ENCODE measurements around the gene CCDC51. TPM values are rescaled to one million over a fixed set of nuclear protein-coding genes. Genes with fewer than 3 reads are reported as not detected.
"Not testable (repeated sequence)": the region's sequence is repeated elsewhere in the genome, so short reads cannot be mapped to it uniquely, and the experiment has no call there.

The CCDC51 gene
- polyA plus RNA-seq (27.9 to 28.8 TPM (median 28.4 TPM) in 3 replicates), polyA minus RNA-seq (14.3 to 24.7 TPM (median 19.8 TPM) in 3 replicates)
- 13.6 TPM for polyA plus RNA-seq (2011; ENCODE audit: low read depth)
- polyA plus RNA-seq (2011; cell fraction: cytosol; rRNA removed), result 18.9 and 21.4 TPM in 2 replicates
- 20.3 and 22.1 TPM in 2 replicates for polyA plus RNA-seq (2011; cell fraction: nucleus; rRNA removed)
- polyA plus RNA-seq (2012; ENCODE audit: low replicate concordance), result 14.3 and 21.5 TPM in 2 replicates
- polyA minus RNA-seq (2011; cell fraction: cytosol; rRNA and poly(A)+ RNA removed), result 15.3 TPM
- 5.0 and 8.2 TPM in 2 replicates for polyA minus RNA-seq (2011; cell fraction: nucleus; rRNA and poly(A)+ RNA removed)

- DNase-seq (ENCODE audit: low read depth, low spot score) (peak; percentile 94), FAIRE-seq (peak; percentile 97)
- peaks cover 6 to 10% of the 10 kb centered on the region in 2 experiments for H3K36me3 ChIP-seq (ENCODE audit: control insufficient read depth in 2 of 2, extremely low read depth in 1 of 2, insufficient read depth in 2 of 2, low read length in 2 of 2)
- TF ChIP-seq CTCF (optimal IDR thresholded peaks at IDR 0.05 in 1 of 3, IDR thresholded peaks at IDR 0.05 in 1 of 3, conservative IDR thresholded peaks at IDR 0.05 in 1 of 3; ENCODE audit: extremely low read depth in 1 of 3, insufficient read depth in 2 of 3, low read length in 3 of 3) (no peak), EZH2 (IDR thresholded peaks at IDR 0.05; ENCODE audit: low read length) (no peak)
- peaks cover 22% of the 10 kb centered on the region for H3K4me1 ChIP-seq (ENCODE audit: control insufficient read depth, extremely low read depth, insufficient read depth, low read length)
- peaks cover 4% of the 10 kb centered on the region for H4K20me1 ChIP-seq (ENCODE audit: control insufficient read depth, extremely low read depth, insufficient read depth, low read length)
- H3K9me3 ChIP-seq (ENCODE audit: control insufficient read depth, low read depth, low read length), result no peaks in the 10 kb centered on the region
- no peaks in the 10 kb centered on the region for H3K27me3 ChIP-seq (ENCODE audit: control insufficient read depth, extremely low read depth, insufficient read depth, low read length)
- peak within 1 kb of the TSS; percentile 92 for H3K9ac ChIP-seq (ENCODE audit: control insufficient read depth, extremely low read depth, insufficient read depth, low read length)
- dilution Hi-C loops (cut with MboI; ENCODE audit: extremely low pct_ligation_motif_present, low sequenced_read_pairs), result loop anchor here (25.0 kb wide), 1 partner anchor 178 kb away; no protein-coding TSS in a partner anchor
- peak within 1 kb of the TSS; percentile 99 for H2AFZ ChIP-seq (ENCODE audit: control insufficient read depth, low read length)
- H3K27ac ChIP-seq (ENCODE audit: control insufficient read depth, insufficient read depth, low read length), result peak within 1 kb of the TSS; percentile 88
- peaks cover 38% of the 10 kb centered on the region for H3K79me2 ChIP-seq (ENCODE audit: control insufficient read depth, insufficient read depth, low read length)
- H3K4me2 ChIP-seq (ENCODE audit: control insufficient read depth, extremely low read depth, insufficient read depth, low read depth, low read length), result peak within 1 kb of the TSS; percentile 90
- H3K4me3 ChIP-seq (ENCODE audit: control insufficient read depth in 2 of 3, extremely low read depth in 1 of 3, insufficient read depth in 2 of 3, low read depth in 1 of 3, low read length in 3 of 3), result peak within 1 kb of the TSS; percentile 65 to 99 (median 98)
- H3K9me1 ChIP-seq (ENCODE audit: control insufficient read depth, extremely low read depth, insufficient read depth, low read length), result peaks cover 3% of the 10 kb centered on the region
Observed at GRCh38 chr3:48439820-48440589, at the start of gene CCDC51, which contains the start of gene TMA7. Gene CCDC51, minus strand, starts transcription at chr3:48440119. Its CDS starts 4,991 bp downstream, at chr3:48435128. Gene TMA7, plus strand, starts transcription at chr3:48440257. Its CDS starts 40 bp downstream, at chr3:48440297.

- no peaks in the 10 kb centered on the region for H3K36me3 ChIP-seq (ENCODE audit: control insufficient read depth in 2 of 2, extremely low read depth in 1 of 2, insufficient read depth in 2 of 2, low read length in 2 of 2)
- no peaks in the 10 kb centered on the region for H3K27me3 ChIP-seq (ENCODE audit: control insufficient read depth, extremely low read depth, insufficient read depth, low read length)
- H3K9ac ChIP-seq (ENCODE audit: control insufficient read depth, extremely low read depth, insufficient read depth, low read length), result no peak overlapping the region
- no peak overlapping the region for H3K4me2 ChIP-seq (ENCODE audit: control insufficient read depth, extremely low read depth, insufficient read depth, low read depth, low read length)
- peaks cover 2% of the 10 kb centered on the region for H4K20me1 ChIP-seq (ENCODE audit: control insufficient read depth, extremely low read depth, insufficient read depth, low read length)
- H2AFZ ChIP-seq (ENCODE audit: control insufficient read depth, low read length), result no peak overlapping the region
- H3K4me1 ChIP-seq (ENCODE audit: control insufficient read depth, extremely low read depth, insufficient read depth, low read length), result peaks cover 3% of the 10 kb centered on the region
- no peaks in the 10 kb centered on the region for H3K79me2 ChIP-seq (ENCODE audit: control insufficient read depth, insufficient read depth, low read length)
- TF ChIP-seq CTCF (optimal IDR thresholded peaks at IDR 0.05 in 1 of 3, IDR thresholded peaks at IDR 0.05 in 1 of 3, conservative IDR thresholded peaks at IDR 0.05 in 1 of 3; ENCODE audit: extremely low read depth in 1 of 3, insufficient read depth in 2 of 3, low read length in 3 of 3), result no peak
- no peak for TF ChIP-seq EZH2 (IDR thresholded peaks at IDR 0.05; ENCODE audit: low read length)
- H3K9me1 ChIP-seq (ENCODE audit: control insufficient read depth, extremely low read depth, insufficient read depth, low read length), result no peaks in the 10 kb centered on the region
- dilution Hi-C loops (cut with MboI; ENCODE audit: extremely low pct_ligation_motif_present, low sequenced_read_pairs), result no loop called here
- no peak overlapping the region for H3K27ac ChIP-seq (ENCODE audit: control insufficient read depth, insufficient read depth, low read length)
- H3K4me3 ChIP-seq (ENCODE audit: control insufficient read depth in 2 of 3, extremely low read depth in 1 of 3, insufficient read depth in 2 of 3, low read depth in 1 of 3, low read length in 3 of 3), result no peak overlapping the region
- DNase-seq (ENCODE audit: low read depth, low spot score) (no peak), FAIRE-seq (no peak)
- no peaks in the 10 kb centered on the region for H3K9me3 ChIP-seq (ENCODE audit: control insufficient read depth, low read depth, low read length)
Observed at GRCh38 chr3:48486952-48487351, 47.0 kb upstream of the CCDC51 start.

GRCh38 chr3:48482822-48483221 lies 42.9 kb upstream of the CCDC51 start:
- H4K20me1 ChIP-seq (ENCODE audit: control insufficient read depth, extremely low read depth, insufficient read depth, low read length); H2AFZ ChIP-seq (ENCODE audit: control insufficient read depth, low read length); H3K36me3 ChIP-seq (ENCODE audit: control insufficient read depth in 2 of 2, extremely low read depth in 1 of 2, insufficient read depth in 2 of 2, low read length in 2 of 2); H3K4me2 ChIP-seq (ENCODE audit: control insufficient read depth, extremely low read depth, insufficient read depth, low read depth, low read length); H3K4me1 ChIP-seq (ENCODE audit: control insufficient read depth, extremely low read depth, insufficient read depth, low read length); H3K27me3 ChIP-seq (ENCODE audit: control insufficient read depth, extremely low read depth, insufficient read depth, low read length); H3K9me1 ChIP-seq (ENCODE audit: control insufficient read depth, extremely low read depth, insufficient read depth, low read length); dilution Hi-C loops (cut with MboI; ENCODE audit: extremely low pct_ligation_motif_present, low sequenced_read_pairs); H3K27ac ChIP-seq (ENCODE audit: control insufficient read depth, insufficient read depth, low read length); H3K9me3 ChIP-seq (ENCODE audit: control insufficient read depth, low read depth, low read length); H3K79me2 ChIP-seq (ENCODE audit: control insufficient read depth, insufficient read depth, low read length); H3K4me3 ChIP-seq (ENCODE audit: control insufficient read depth in 2 of 3, extremely low read depth in 1 of 3, insufficient read depth in 2 of 3, low read depth in 1 of 3, low read length in 3 of 3); FAIRE-seq; H3K9ac ChIP-seq (ENCODE audit: control insufficient read depth, extremely low read depth, insufficient read depth, low read length); DNase-seq (ENCODE audit: low read depth, low spot score): not testable (repeated sequence)

All from keratinocyte (primary cell).